HCT116 (cell line): ENCODE results near the gene TMEM204.

Experiments
- CTCF ChIP-seq, 3 experiments: fragments of 200-600 bp in 1 of 3; sonication (generic) in 1 of 3; IDR thresholded peaks in 2 of 3; conservative IDR thresholded peaks in 1 of 3; 2 replicates each; pipeline ENCODE4 v1.5.1; 2012 to 2017; ENCODE audit warnings: low read depth in 2 of 3, low read length in 2 of 3, antibody characterized with exemption in 1 of 3, borderline replicate concordance in 1 of 3, control low read depth in 1 of 3, mild to moderate bottlenecking in 1 of 3, mixed read lengths in 1 of 3, mixed run types in 1 of 3, moderate library complexity in 1 of 3; ENCODE audit not compliant: insufficient read depth in 1 of 3
- EZH2 ChIP-seq: fragments of 200-600 bp; sonication (generic); IDR thresholded peaks from 2 replicates; pipeline ENCODE4 v1.6.1; 2017; ENCODE audit warnings: antibody characterized with exemption, mixed run types
- POLR2AphosphoS5 ChIP-seq: IDR thresholded peaks from 2 replicates; pipeline ENCODE4 v1.6.1; 2011; ENCODE audit warnings: mild to moderate bottlenecking, low read depth, low read length, moderate library complexity
- TF ChIP-seq, protein P1 (sequence below): IDR thresholded peaks from 2 replicates; pipeline ENCODE4 v1.6.1; 2012

DNA sequence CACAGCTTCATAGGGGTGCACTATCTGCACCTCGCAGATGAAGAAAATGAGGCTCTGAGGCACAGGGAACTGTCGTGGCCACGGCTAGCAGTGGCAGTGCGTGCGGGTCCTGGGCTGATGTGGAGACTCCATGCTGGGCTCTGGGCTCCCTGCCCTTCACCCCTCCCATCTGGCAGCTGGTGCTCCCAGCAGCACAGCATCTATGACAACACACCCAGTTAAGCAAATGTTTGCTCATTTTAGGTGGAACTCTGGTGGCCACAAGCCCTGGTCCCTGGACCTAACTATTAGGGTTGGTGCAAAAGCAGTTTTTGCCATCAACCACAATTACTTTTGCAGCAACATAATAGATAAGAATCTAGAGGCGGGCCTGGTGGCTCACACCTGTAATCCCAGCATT, 47.5 kb downstream of the TMEM204 start:
- TF ChIP-seq CTCF (IDR thresholded peaks at IDR 0.05 in 2 of 3, conservative IDR thresholded peaks at IDR 0.05 in 1 of 3; ENCODE audit: borderline replicate concordance in 1 of 3, insufficient read depth in 1 of 3, low read depth in 2 of 3, low read length in 2 of 3) = no peak
- TF ChIP-seq, protein P1, sequence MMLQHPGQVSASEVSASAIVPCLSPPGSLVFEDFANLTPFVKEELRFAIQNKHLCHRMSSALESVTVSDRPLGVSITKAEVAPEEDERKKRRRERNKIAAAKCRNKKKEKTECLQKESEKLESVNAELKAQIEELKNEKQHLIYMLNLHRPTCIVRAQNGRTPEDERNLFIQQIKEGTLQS = no peak
- TF ChIP-seq POLR2AphosphoS5 = no peak
- TF ChIP-seq EZH2 = no peak
